Posterior vena cava (tissue), 2 donors: Measurements from ENCODE around the gene ARF1. TPM values are rescaled to one million over a fixed set of nuclear protein-coding genes. Genes with fewer than 3 reads are reported as not detected.

Source experiments
- DNase-seq: peaks from one replicate; pipeline ENCODE4 v3.0.0-alpha.2; 2020; ENCODE audit warnings: low spot score
- intact Hi-C, 2 donors: fragments of 100-400 bp; cut with DNase I; formaldehyde crosslinking; loops; one replicate each; pipeline versions ENCODE4 v1.14.1 to v1.14.2; 2022 to 2023
- total RNA-seq, 2 donors: library from RNA; stranded (reverse); fragmentation: NEBNext Ultra II Directional; extraction: Animal tissue kit (Norgen Biotek cat#: 25700); gene quantifications; one replicate each; pipeline ENCODE4 v1.2.1, GENCODE V29; 2021
- donor health status: DM: yes; HTN: yes; CAD: no.
- donor health status: DM: yes; HTN: yes; CAD: no.

Gene ARF1
- total RNA-seq, 2 donors from 2014 or later = 300 to 342 TPM

- DNase-seq = peak; percentile 68
- intact Hi-C loops = no loop called here
Measured at GRCh38 chr1:228065543-228066347, 16.8 kb upstream of the ARF1 start.

GRCh38 chr1:228066416-228066815 lies 16.1 kb upstream of the ARF1 start:
- intact Hi-C loops = no loop called here
- peak; percentile 49 for DNase-seq

GRCh38 chr1:228066891-228067654 lies 15.4 kb upstream of the ARF1 start:
- intact Hi-C loops = no loop called here
- peak; percentile 60 for DNase-seq

GRCh38 chr1:228068359-228068758 lies 14.1 kb upstream of the ARF1 start:
- intact Hi-C loops = no loop called here
- no peak for DNase-seq

GRCh38 chr1:228070173-228070572 lies 12.3 kb upstream of the ARF1 start:
- DNase-seq = no peak
- intact Hi-C loops = no loop called here

GRCh38 chr1:228070851-228071250 lies 11.7 kb upstream of the ARF1 start:
- DNase-seq = no peak
- intact Hi-C loops = no loop called here

- intact Hi-C loops = no loop called here
- no peak for DNase-seq
Measured at GRCh38 chr1:228071839-228072657, 10.5 kb upstream of the ARF1 start.

GRCh38 chr1:228072658-228073043 lies 9.9 kb upstream of the ARF1 start:
- intact Hi-C loops = no loop called here
- peak; percentile 44 for DNase-seq

GRCh38 chr1:228073061-228073856 lies 9.2 kb upstream of the ARF1 start:
- intact Hi-C loops = no loop called here
- DNase-seq = peak; percentile 73

- DNase-seq = peak; percentile 75
- intact Hi-C loops = no loop called here
Measured at GRCh38 chr1:228073857-228074545, 8.5 kb upstream of the ARF1 start.

GRCh38 chr1:228074954-228075730 lies 7.4 kb upstream of the ARF1 start:
- DNase-seq = peak; percentile 60
- intact Hi-C loops = no loop called here

GRCh38 chr1:228075801-228076271 lies 6.7 kb upstream of the ARF1 start:
- intact Hi-C loops = no loop called here
- DNase-seq = peak; percentile 64

GRCh38 chr1:228076796-228077430 lies 5.6 kb upstream of the ARF1 start:
- DNase-seq = peak; percentile 76
- intact Hi-C loops = no loop called here

- intact Hi-C loops = no loop called here
- peak; percentile 57 for DNase-seq
Measured at GRCh38 chr1:228077565-228078330, 4.8 kb upstream of the ARF1 start.

- peak; percentile 74 for DNase-seq
- intact Hi-C loops = no loop called here
Measured at GRCh38 chr1:228079013-228079412, 3.5 kb upstream of the ARF1 start.

GRCh38 chr1:228079601-228080263 lies 2.8 kb upstream of the ARF1 start:
- DNase-seq = peak; percentile 54

More at GRCh38 chr1:228079601-228080263, 2.8 kb upstream of the ARF1 start:
- intact Hi-C loops = loop anchor here in 1 of 2 donors (5.0 kb wide), 1 partner anchor 428 kb away; no protein-coding TSS in a partner anchor
